GM12872 (cell line): ENCODE results near the gene MRPS18B.

ENCODE experiments used
- TF ChIP-seq, protein P1 (sequence below): IDR thresholded peaks from 3 replicates; pipeline ENCODE4 v1.5.1; 2011; ENCODE audit warnings: low read depth, mild to moderate bottlenecking, low read length, moderate library complexity; ENCODE audit not compliant: insufficient read depth

MRPS18B gene

DNA sequence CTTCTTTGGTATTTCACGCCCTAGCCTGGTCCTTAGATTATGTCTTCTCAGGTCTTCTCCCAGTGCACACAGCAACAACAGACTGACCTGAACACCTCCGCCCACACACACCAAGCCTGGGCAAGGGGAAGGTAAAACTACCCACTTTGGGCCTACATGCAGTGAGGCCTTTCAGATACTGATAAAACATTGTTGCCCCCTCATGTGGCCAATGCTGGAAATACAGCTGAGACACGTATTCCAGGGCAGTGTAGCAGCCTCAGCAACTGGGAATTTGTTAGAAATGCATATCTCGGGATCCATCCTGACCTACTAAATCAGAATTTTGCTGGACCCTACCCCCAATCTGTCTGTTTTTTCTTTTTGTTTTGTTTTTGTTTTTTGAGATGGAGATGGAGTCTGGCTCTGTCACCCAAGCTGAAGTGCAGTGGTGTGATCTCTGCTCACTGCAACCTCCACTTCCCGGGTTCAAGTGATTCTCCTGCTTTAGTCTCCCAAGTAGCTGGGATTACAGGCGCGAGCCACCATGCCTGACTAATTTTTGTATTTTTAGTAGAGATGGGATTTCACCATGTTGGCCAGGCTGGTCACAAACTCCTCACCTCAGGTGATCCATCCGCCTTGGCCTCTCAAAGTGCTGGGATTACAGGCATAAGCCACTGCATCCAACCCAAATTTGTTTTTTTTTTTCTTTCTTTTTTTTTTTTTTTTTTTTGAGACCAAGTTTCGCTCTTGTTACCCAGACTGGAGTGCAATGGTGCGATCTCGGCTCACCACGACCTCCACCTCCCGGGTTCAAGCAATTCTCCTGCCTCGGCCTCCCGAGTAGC lies 20.1 kb upstream of the MRPS18B start:
- TF ChIP-seq, protein P1, sequence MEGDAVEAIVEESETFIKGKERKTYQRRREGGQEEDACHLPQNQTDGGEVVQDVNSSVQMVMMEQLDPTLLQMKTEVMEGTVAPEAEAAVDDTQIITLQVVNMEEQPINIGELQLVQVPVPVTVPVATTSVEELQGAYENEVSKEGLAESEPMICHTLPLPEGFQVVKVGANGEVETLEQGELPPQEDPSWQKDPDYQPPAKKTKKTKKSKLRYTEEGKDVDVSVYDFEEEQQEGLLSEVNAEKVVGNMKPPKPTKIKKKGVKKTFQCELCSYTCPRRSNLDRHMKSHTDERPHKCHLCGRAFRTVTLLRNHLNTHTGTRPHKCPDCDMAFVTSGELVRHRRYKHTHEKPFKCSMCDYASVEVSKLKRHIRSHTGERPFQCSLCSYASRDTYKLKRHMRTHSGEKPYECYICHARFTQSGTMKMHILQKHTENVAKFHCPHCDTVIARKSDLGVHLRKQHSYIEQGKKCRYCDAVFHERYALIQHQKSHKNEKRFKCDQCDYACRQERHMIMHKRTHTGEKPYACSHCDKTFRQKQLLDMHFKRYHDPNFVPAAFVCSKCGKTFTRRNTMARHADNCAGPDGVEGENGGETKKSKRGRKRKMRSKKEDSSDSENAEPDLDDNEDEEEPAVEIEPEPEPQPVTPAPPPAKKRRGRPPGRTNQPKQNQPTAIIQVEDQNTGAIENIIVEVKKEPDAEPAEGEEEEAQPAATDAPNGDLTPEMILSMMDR = peak; percentile 85

DNA sequence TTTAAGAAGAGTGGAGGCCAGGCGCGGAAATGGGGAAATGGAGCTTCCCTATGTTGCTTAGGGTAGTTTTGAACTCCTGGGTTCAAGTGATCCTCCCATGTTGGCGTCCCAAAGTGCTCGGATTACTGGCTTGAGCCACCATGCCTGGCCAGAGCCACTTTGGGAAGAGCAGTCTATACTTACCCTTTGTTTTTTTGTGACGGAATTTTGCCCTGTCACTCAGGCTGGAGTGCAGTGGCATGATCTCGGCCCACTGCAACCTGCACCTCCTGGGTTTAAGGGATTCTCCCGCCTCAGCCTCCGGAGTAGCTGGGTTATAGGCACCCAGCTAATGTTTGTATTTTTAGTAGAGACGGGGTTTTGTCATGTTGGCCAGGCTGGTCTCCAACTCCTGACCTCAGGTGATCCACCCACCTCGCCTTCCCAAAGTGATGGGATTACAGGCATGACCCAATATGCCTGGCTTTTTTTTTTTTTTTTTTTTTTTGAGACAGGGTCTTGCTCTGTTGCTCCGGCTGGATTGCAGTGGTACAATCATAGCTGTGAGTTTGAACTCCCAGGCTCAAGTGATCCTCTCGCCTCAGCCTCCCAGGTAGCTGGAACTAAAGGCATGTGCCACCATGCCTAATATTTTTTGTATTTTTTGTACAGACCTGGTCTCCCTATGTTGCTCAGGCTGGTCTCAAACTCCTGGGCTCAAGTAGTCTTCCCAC lies 18.6 kb upstream of the MRPS18B start:
- TF ChIP-seq, protein P1 = no peak

DNA sequence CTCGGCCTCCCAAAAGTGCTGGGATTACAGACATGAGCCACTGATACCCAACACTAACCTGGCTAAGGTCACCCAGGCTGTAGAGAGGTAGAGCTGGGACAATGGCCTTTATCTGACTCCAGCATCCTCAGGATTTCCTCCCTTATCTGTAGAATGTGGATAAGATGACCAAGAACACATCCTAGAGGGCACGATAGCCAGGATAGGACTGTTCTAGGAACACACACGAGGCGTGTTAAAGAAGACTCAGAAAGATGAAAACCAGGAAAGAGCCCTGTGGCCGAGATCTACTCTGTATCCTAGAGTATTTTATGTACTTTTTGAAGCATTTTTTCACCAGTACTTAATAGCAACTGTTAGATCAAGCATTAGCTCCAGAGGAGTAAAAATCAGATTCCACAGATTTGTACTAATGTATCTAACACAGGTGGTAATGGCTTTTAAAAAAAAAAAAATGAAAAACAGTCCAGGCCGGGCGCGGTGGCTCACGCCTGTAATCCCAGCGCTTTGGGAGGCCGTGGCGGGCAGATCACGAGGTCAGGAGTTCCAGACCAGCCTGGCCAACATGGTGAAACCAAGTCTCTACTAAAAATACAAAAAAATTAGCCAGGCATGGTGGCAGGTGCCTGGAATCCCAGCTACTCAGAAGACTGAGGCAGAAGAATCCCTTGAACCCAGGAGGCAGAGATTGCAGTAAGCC lies 17.9 kb upstream of the MRPS18B start:
- TF ChIP-seq, protein P1 = no peak

DNA sequence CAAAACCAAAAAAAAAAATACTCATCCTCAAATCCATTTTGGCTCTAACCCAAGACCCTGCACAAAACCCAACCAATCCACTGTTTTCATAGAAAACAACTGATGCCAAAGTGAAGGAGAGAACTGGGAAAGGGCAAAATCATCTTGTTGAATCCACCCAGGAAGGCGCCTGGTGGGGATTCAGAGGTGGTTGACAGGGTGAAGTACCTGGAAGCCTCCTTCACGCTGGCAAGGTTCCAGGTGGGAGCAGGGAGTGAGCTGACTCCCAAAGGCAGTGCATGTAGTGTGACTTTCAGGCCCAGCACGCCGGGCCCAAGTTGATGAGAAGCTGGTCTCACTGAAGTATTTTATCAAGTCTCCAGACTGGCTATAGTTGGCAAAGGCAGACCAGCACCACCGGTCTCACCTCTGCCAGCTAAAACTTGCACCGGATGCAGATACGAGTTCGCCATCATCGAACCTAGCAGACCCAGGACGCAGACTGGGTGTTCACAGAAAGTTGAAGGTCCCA lies 17.1 kb upstream of the MRPS18B start:
- TF ChIP-seq, protein P1 = no peak

DNA sequence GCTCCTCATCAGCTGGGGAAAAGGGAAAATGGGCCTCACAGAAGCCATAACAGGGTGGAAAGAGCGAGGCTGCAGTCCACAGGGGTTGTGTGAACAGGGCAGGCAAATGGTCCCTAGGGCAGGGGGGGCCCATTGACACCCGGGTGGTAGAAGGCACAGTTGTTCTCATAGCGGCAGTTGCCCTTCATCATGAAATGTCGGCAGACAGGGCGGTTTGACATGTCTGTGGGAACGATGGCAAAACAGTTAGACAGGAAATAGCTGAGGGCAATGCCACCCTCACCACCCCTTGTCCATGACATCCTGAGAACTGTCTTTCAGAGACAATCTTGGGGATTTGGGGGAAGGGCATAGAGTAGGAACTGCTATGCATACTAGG lies 16.2 kb upstream of the MRPS18B start:
- TF ChIP-seq, protein P1 = no peak

DNA sequence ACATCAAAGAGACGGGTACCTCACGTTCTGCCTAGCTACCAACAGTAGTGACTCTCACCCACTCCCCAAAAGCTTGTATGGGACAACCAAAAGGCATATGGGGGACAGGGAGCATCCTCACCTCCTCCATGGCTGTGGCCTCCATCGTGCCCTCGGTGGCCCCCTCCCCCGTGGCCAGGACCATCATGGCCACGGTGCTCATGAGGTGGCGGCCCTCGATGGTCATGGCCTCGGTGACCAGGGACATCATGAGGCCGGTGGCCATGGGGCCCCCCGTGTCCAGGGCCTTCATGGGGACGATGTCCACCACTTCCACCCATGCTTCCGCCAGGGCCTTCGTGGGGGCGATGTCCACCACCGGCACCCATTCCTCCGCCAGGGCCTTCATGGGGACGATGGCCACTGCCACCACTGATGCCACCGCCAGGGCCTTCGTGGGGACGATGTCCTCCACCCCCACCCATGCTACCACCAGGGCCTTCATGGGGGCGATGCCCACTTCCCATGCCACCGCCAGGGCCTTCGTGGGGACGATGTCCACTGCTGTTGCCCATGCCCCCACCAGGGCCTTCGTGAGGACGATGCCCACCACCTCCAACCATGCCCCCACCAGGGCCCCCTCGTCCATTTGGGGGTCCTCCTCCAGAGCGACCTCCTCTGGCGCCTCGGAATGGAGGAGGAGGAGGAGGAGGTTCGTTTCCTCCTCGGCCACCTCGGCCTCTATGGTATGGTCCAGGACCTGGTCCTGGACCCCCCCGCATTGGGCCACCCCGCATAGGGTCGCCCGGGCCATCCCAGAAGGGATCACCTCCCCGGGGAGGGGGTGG lies 15.6 kb upstream of the MRPS18B start:
- TF ChIP-seq, protein P1 = no peak
